RWPE2 (cell line): ENCODE measurements around the gene SPON1.

ENCODE experiments used
- ATAC-seq: fragments of 200-7000 bp; cut with Tn5 transposase; 3 replicates; pipeline ENCODE4 v1.9.1; 2021; ENCODE audit warnings: low read depth
- DNase-seq: peaks from one replicate; pipeline ENCODE4 v3.0.0-alpha.2; 2020; ENCODE audit warnings: low spot score
- H3K27ac ChIP-seq: fragments of 450-650 bp; 2 replicates; pipeline ENCODE4 v1.5.1; 2017; ENCODE audit warnings: mild to moderate bottlenecking; ENCODE audit not compliant: poor library complexity, severe bottlenecking
- H3K27me3 ChIP-seq: fragments of 250-450 bp; sonication (Bioruptor Pico); 2 replicates; pipeline ENCODE4 v1.5.1; 2021; ENCODE audit warnings: mild to moderate bottlenecking, moderate library complexity; ENCODE audit not compliant: insufficient read depth, poor library complexity, severe bottlenecking
- H3K36me3 ChIP-seq: fragments of 250-450 bp; sonication (Bioruptor Pico); 2 replicates; pipeline ENCODE4 v1.5.1; 2020; ENCODE audit warnings: low read depth, mild to moderate bottlenecking, moderate library complexity
- H3K4me1 ChIP-seq: fragments of 250-450 bp; sonication (Bioruptor Pico); 2 replicates; pipeline ENCODE4 v1.5.1; 2021; ENCODE audit warnings: mild to moderate bottlenecking, moderate library complexity; ENCODE audit not compliant: insufficient read depth, poor library complexity, severe bottlenecking
- H3K4me3 ChIP-seq: fragments of 250-450 bp; sonication (Bioruptor Pico); 2 replicates; pipeline ENCODE4 v1.5.1; 2021; ENCODE audit warnings: mild to moderate bottlenecking, moderate library complexity; ENCODE audit not compliant: severe bottlenecking
- H3K9me3 ChIP-seq: fragments of 250-450 bp; sonication (Bioruptor Pico); 2 replicates; pipeline ENCODE4 v1.5.1; 2021; ENCODE audit warnings: mild to moderate bottlenecking, moderate library complexity; ENCODE audit not compliant: severe bottlenecking
- TF ChIP-seq, protein P1 (sequence below): fragments of 450-650 bp; IDR thresholded peaks from one replicate; pipeline ENCODE4 v1.5.1; 2017; ENCODE audit warnings: mild to moderate bottlenecking, moderate library complexity; ENCODE audit not compliant: poor library complexity, severe bottlenecking

Gene SPON1

DNA sequence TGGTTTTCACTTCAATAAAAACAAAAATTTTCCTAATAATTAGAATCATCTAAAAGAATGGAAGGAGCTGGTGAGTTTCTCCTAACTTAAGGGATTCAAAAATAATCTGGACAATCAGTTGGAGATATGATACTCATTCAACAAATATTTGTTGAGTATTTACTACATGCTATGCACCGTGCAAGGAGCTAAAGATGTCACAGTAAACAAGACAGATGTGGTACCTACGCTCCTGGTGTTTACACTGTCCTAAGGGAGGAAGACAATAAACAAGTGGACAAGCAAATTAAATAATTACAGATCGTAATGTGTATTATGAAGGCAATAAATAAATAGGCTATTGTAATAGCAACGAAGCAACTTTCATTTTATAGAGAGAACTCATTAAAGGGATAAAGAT lies 9.9 kb upstream of the SPON1 start:
- ATAC-seq: no peak
- H3K4me1 ChIP-seq: no peaks in the 10 kb centered on the region

DNA sequence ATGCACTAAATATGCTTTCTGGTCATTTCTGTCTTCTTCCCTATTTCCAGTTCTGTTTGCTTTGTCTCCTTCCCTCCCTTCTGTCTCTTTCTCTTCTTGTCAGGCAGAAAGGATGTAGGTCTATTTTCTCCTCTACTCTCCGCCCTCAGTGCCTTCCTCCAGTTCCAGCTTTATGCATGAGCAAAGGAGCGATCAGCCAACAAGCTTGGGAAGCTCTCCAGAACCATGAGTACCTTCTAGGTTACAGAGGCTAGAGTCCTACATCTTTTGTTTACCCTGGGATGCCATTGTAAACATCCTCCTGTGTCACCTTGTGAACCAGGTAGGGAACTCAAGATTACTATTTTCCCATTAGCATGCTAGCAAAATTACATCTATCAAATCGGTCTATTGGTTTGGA lies 7.9 kb upstream of the SPON1 start:
- TF ChIP-seq, protein P1, sequence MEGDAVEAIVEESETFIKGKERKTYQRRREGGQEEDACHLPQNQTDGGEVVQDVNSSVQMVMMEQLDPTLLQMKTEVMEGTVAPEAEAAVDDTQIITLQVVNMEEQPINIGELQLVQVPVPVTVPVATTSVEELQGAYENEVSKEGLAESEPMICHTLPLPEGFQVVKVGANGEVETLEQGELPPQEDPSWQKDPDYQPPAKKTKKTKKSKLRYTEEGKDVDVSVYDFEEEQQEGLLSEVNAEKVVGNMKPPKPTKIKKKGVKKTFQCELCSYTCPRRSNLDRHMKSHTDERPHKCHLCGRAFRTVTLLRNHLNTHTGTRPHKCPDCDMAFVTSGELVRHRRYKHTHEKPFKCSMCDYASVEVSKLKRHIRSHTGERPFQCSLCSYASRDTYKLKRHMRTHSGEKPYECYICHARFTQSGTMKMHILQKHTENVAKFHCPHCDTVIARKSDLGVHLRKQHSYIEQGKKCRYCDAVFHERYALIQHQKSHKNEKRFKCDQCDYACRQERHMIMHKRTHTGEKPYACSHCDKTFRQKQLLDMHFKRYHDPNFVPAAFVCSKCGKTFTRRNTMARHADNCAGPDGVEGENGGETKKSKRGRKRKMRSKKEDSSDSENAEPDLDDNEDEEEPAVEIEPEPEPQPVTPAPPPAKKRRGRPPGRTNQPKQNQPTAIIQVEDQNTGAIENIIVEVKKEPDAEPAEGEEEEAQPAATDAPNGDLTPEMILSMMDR: no peak
- H3K9me3 ChIP-seq: no peaks in the 10 kb centered on the region
- no peaks in the 10 kb centered on the region for H3K4me1 ChIP-seq
- H3K36me3 ChIP-seq: no peaks in the 10 kb centered on the region
- H3K4me3 ChIP-seq: no peak overlapping the region
- no peak overlapping the region for H3K27ac ChIP-seq
- DNase-seq (no peak), ATAC-seq (no peak)
- H3K27me3 ChIP-seq: peaks cover 66% of the 10 kb centered on the region

More for the DNA sequence above, 9.9 kb upstream of the SPON1 start:
- TF ChIP-seq, protein P1: no peak
- Histone ChIP-seq H3K27ac (no peak overlapping the region), H3K27me3 (peaks cover 49% of the 10 kb centered on the region), H3K4me3 (no peak overlapping the region), H3K9me3 (no peaks in the 10 kb centered on the region), H3K36me3 (no peaks in the 10 kb centered on the region)
- DNase-seq: no peak

DNA sequence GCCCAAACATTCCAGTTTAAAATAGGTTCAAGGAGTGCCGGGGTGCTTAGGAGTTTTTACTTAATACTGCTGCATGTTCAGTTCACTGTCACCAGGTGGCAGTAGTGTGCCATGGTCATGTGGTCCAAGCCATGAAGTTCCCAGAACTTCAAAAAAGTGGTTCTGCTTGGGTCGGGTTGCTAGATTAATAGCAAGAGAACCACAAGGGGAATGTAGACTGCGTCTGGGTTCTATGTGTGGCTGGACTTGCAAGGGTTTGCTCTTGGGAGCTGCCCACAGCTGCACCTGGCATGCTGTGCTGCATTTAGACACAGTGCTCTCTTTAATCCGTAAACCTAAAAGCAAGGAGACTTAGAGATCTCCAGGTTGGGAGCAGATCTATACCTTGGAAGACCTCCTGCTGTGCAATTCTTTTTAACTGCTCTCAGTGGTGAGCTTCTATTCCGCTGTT lies 6.5 kb upstream of the SPON1 start:
- Histone ChIP-seq H3K9me3 (no peaks in the 10 kb centered on the region), H3K27me3 (peaks cover 78% of the 10 kb centered on the region), H3K27ac (no peak overlapping the region), H3K4me1 (no peaks in the 10 kb centered on the region), H3K36me3 (no peaks in the 10 kb centered on the region), H3K4me3 (no peak overlapping the region)
- DNase-seq: no peak
- TF ChIP-seq, protein P1: peak; percentile 87
- ATAC-seq: 0 out of 3 replicates have a peak, but pooled peaks have one; percentile 40

DNA sequence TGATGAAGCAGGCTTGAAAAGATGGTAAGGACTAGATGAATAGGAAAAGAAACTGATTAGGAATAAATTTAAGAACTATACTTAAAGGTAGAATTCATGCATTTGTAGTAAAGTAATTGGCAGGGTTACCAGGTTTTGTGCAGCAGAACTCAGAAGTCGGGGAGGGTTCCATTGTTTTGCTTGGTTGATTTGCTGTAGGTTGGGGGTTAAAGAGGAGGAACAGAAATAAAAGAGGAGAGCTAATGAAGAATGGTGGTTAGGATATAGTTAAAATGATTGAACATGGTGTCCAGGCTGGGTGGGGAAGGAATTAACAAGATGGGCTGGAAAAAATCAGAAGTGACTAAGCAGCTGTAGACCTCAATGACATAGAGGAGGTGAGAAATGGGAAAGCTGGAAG lies 5.5 kb upstream of the SPON1 start:
- H3K27me3 ChIP-seq: peaks cover 82% of the 10 kb centered on the region
- no peaks in the 10 kb centered on the region for H3K9me3 ChIP-seq
- ATAC-seq (no peak), DNase-seq (no peak)
- H3K4me3 ChIP-seq: no peak overlapping the region
- no peaks in the 10 kb centered on the region for H3K36me3 ChIP-seq
- no peak overlapping the region for H3K27ac ChIP-seq
- no peaks in the 10 kb centered on the region for H3K4me1 ChIP-seq
- TF ChIP-seq, protein P1: no peak

DNA sequence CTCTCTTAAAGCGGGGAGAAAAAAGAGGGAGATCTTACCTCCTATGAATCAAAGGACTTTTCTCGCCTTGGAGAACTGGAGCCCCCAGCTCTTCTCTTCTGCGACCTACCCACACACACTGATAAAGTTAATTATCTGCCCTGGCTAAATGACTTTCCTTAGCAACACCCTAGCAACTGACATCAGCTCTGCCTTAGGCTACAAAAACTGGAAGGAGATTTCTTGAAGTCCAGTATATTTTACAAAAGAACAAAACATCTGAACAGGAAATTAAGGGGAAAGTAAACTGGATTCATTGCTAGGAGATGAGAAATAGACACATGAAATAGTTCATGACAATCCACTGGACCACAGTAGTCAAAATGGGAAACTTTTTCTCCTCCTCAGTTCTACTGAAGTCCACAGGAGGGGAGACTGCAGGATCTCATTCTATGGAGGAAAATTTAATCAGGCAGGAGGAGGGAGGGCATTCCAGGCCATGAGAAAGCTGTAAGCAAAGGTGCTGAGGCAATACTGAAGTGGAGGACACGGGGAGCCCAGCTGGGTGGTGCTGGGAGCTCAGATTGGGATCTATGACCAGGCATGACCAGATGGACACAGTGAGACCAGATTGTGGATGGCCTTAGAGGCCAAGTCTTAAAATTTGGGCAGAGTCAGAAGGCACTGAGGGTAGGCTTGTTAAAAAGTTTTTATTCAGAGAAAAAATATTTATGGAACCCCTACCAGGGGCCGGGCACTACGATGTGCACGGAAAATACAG lies 3.7 kb upstream of the SPON1 start:
- DNase-seq (no peak), ATAC-seq (no peak)
- H3K36me3 ChIP-seq: no peaks in the 10 kb centered on the region
- no peak overlapping the region for H3K4me3 ChIP-seq
- H3K27me3 ChIP-seq: peaks cover 93% of the 10 kb centered on the region
- TF ChIP-seq, protein P1: no peak
- no peak overlapping the region for H3K27ac ChIP-seq
- H3K9me3 ChIP-seq: no peaks in the 10 kb centered on the region
- H3K4me1 ChIP-seq: no peaks in the 10 kb centered on the region
